Measurements from ENCODE around the gene PRKAG2. TPM values are rescaled to one million over a fixed set of nuclear protein-coding genes. Genes with fewer than 3 reads are reported as not detected.
"Not testable (repeated sequence)": the region's sequence is repeated elsewhere in the genome, so short reads cannot be mapped to it uniquely, and the experiment has no call there.

PRKAG2 gene
- total and polyA plus RNA-seq, 12 donors, result 3.8 to 17.3 (median 10.9) TPM

GRCh38 chr7:151844071-151844824 lies 32.7 kb downstream of the PRKAG2 start:
- H3K27me3 ChIP-seq, result no peaks in the 10 kb centered on the region
- no peak overlapping the region for H3K4me3 ChIP-seq
- DNase-seq, result no peak
- 76 to 87% (median 82%) methylated on average over 20 of the region's 20 CpGs for WGBS, 4 donors
- no peaks in the 10 kb centered on the region for H3K4me1 ChIP-seq (replicated peaks in 1 of 2)
- no peaks in the 10 kb centered on the region for H3K9me3 ChIP-seq (replicated peaks in 1 of 3)
- intact Hi-C loops (cut with DNase I), result no loop called here
- H3K27ac ChIP-seq, result no peak overlapping the region
- no peaks in the 10 kb centered on the region for H3K36me3 ChIP-seq (replicated peaks in 1 of 2)
- no peak for TF ChIP-seq POLR2A (IDR thresholded peaks at IDR 0.05)
- TF ChIP-seq CTCF (IDR thresholded peaks at IDR 0.05), result no peak

GRCh38 chr7:151843181-151843580 lies 33.7 kb downstream of the PRKAG2 start:
- no peak for DNase-seq
- no peak for TF ChIP-seq POLR2A (IDR thresholded peaks at IDR 0.05)
- no peak for TF ChIP-seq CTCF (IDR thresholded peaks at IDR 0.05)
- WGBS, 4 donors, result 66 to 80% (median 77%) methylated on average over 5 of the region's 5 CpGs

GRCh38 chr7:151841395-151842051 lies 35.4 kb downstream of the PRKAG2 start:
- H3K27ac ChIP-seq; H3K36me3 ChIP-seq (replicated peaks in 1 of 2); H3K4me1 ChIP-seq (replicated peaks in 1 of 2); H3K9me3 ChIP-seq (replicated peaks in 1 of 3); DNase-seq; H3K4me3 ChIP-seq; H3K27me3 ChIP-seq; intact Hi-C loops (cut with DNase I): not testable (repeated sequence)
- 88 to 100% (median 95%) methylated on average over 1 of the region's 1 CpG for WGBS, 4 donors

More at GRCh38 chr7:151843181-151843580, 33.7 kb downstream of the PRKAG2 start:
- H3K9me3 ChIP-seq (replicated peaks in 1 of 3), result no peaks in the 10 kb centered on the region
- no peaks in the 10 kb centered on the region for H3K36me3 ChIP-seq (replicated peaks in 1 of 2)
- intact Hi-C loops (cut with DNase I), result no loop called here
- H3K4me1 ChIP-seq (replicated peaks in 1 of 2), result no peaks in the 10 kb centered on the region
- no peaks in the 10 kb centered on the region for H3K27me3 ChIP-seq
- H3K4me3 ChIP-seq, result no peak overlapping the region
- H3K27ac ChIP-seq, result no peak overlapping the region

GRCh38 chr7:151840088-151840910 lies 36.6 kb downstream of the PRKAG2 start:
- 76 to 93% (median 87%) methylated on average over 9 to 18 of the region's 18 CpGs for WGBS, 4 donors
- Histone ChIP-seq H3K27me3 (no peaks in the 10 kb centered on the region), H3K4me1 (replicated peaks in 1 of 2) (no peaks in the 10 kb centered on the region), H3K36me3 (replicated peaks in 1 of 2) (no peaks in the 10 kb centered on the region), H3K4me3 (no peak overlapping the region), H3K9me3 (replicated peaks in 1 of 3) (no peaks in the 10 kb centered on the region), H3K27ac (no peak overlapping the region)
- TF ChIP-seq POLR2A (IDR thresholded peaks at IDR 0.05), result no peak
- no peak for TF ChIP-seq CTCF (IDR thresholded peaks at IDR 0.05)
- intact Hi-C loops (cut with DNase I), result no loop called here
- DNase-seq, result no peak
